ENCODE data around the gene PPP1R12C.

The PPP1R12C gene

DNA sequence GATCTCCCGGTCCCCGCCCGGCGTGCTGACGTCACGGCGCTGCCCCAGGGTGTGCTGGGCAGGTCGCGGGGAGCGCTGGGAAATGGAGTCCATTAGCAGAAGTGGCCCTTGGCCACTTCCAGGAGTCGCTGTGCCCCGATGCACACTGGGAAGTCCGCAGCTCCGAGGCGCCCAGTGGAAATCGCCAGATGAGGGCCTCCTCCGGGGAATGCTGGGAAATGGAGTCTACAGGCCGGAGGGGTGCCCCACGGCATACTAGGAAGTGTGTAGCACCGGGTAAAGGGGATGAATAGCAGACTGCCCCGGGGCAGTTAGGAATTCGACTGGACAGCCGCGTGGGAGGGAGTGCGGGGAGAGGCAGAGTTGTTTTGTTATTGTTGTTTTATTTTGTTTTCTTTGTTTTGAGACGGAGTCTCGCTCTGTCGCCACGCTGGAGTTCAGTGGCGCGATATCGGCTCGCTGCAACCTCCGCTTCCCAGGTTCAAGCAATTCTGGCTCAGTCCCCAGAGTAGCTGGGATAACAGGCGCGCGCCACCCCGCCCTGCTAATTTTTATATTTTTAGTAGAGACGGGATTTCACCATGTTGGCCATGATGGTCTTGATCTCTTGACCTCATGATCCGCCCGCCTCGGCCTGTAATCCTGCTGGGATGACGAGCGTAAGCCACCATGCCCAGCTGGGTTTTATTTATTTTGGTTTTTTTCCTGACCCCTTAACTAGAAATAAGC is 390 bp upstream of the PPP1R12C start:
- H3K79me2 ChIP-seq (ENCODE audit: low read length) = peaks cover 50% of the 10 kb centered on the region
- peak overlapping the region; percentile 77 for H3K9ac ChIP-seq (ENCODE audit: low read length)
- H3K36me3 ChIP-seq (replicated peaks; ENCODE audit: low read depth, low read length) = no peaks in the 10 kb centered on the region
- H3K27ac ChIP-seq (ENCODE audit: low read length) = 0 out of 2 replicates have a peak overlapping the region, but pooled peaks have one; percentile 0
- H4K20me1 ChIP-seq (ENCODE audit: insufficient read depth, low read length) = peaks cover 39% of the 10 kb centered on the region
- H3K4me1 ChIP-seq (ENCODE audit: low read length) = peaks cover 29% of the 10 kb centered on the region
- peak overlapping the region; percentile 80 for H3K4me3 ChIP-seq (ENCODE audit: low read length)
- H3K4me2 ChIP-seq (ENCODE audit: low read length) = peak overlapping the region; percentile 93
- peak overlapping the region; percentile 73 for H2AFZ ChIP-seq (ENCODE audit: low read depth, low read length)
- no peaks in the 10 kb centered on the region for H3K27me3 ChIP-seq (ENCODE audit: low read depth, low read length)
- no peaks in the 10 kb centered on the region for H3K9me3 ChIP-seq (ENCODE audit: insufficient read depth, low read length)
- no peak for TF ChIP-seq EZH2phosphoT487 (IDR thresholded peaks at IDR 0.05; ENCODE audit: low read depth)
- TF ChIP-seq, protein P1, sequence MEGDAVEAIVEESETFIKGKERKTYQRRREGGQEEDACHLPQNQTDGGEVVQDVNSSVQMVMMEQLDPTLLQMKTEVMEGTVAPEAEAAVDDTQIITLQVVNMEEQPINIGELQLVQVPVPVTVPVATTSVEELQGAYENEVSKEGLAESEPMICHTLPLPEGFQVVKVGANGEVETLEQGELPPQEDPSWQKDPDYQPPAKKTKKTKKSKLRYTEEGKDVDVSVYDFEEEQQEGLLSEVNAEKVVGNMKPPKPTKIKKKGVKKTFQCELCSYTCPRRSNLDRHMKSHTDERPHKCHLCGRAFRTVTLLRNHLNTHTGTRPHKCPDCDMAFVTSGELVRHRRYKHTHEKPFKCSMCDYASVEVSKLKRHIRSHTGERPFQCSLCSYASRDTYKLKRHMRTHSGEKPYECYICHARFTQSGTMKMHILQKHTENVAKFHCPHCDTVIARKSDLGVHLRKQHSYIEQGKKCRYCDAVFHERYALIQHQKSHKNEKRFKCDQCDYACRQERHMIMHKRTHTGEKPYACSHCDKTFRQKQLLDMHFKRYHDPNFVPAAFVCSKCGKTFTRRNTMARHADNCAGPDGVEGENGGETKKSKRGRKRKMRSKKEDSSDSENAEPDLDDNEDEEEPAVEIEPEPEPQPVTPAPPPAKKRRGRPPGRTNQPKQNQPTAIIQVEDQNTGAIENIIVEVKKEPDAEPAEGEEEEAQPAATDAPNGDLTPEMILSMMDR (IDR thresholded peaks at IDR 0.05; ENCODE audit: low read depth, low read length) = no peak

DNA sequence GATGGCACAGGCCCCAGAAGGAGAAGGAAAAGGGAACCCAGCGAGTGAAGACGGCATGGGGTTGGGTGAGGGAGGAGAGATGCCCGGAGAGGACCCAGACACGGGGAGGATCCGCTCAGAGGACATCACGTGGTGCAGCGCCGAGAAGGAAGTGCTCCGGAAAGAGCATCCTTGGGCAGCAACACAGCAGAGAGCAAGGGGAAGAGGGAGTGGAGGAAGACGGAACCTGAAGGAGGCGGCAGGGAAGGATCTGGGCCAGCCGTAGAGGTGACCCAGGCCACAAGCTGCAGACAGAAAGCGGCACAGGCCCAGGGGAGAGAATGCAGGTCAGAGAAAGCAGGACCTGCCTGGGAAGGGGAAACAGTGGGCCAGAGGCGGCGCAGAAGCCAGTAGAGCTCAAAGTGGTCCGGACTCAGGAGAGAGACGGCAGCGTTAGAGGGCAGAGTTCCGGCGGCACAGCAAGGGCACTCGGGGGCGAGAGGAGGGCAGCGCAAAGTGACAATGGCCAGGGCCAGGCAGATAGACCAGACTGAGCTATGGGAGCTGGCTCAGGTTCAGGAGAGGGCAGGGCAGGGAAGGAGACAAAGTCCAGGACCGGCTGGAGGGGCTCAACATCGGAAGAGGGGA is 1.1 kb downstream of the PPP1R12C start:
- peak overlapping the region; percentile 91 for H3K4me2 ChIP-seq (ENCODE audit: low read length)
- H3K4me1 ChIP-seq (ENCODE audit: low read length) = peaks cover 27% of the 10 kb centered on the region
- TF ChIP-seq, protein P1 (IDR thresholded peaks at IDR 0.05; ENCODE audit: low read depth, low read length) = no peak
- TF ChIP-seq EZH2phosphoT487 (IDR thresholded peaks at IDR 0.05; ENCODE audit: low read depth) = no peak
- H2AFZ ChIP-seq (ENCODE audit: low read depth, low read length) = no peak overlapping the region
- H3K4me3 ChIP-seq (ENCODE audit: low read length) = peak overlapping the region; percentile 94
- H3K79me2 ChIP-seq (ENCODE audit: low read length) = peaks cover 61% of the 10 kb centered on the region
- peak overlapping the region; percentile 31 for H3K27ac ChIP-seq (ENCODE audit: low read length)
- no peaks in the 10 kb centered on the region for H3K36me3 ChIP-seq (replicated peaks; ENCODE audit: low read depth, low read length)
- H3K9me3 ChIP-seq (ENCODE audit: insufficient read depth, low read length) = no peaks in the 10 kb centered on the region
- peak overlapping the region; percentile 89 for H3K9ac ChIP-seq (ENCODE audit: low read length)
- no peaks in the 10 kb centered on the region for H3K27me3 ChIP-seq (ENCODE audit: low read depth, low read length)
- H4K20me1 ChIP-seq (ENCODE audit: insufficient read depth, low read length) = peaks cover 51% of the 10 kb centered on the region

DNA sequence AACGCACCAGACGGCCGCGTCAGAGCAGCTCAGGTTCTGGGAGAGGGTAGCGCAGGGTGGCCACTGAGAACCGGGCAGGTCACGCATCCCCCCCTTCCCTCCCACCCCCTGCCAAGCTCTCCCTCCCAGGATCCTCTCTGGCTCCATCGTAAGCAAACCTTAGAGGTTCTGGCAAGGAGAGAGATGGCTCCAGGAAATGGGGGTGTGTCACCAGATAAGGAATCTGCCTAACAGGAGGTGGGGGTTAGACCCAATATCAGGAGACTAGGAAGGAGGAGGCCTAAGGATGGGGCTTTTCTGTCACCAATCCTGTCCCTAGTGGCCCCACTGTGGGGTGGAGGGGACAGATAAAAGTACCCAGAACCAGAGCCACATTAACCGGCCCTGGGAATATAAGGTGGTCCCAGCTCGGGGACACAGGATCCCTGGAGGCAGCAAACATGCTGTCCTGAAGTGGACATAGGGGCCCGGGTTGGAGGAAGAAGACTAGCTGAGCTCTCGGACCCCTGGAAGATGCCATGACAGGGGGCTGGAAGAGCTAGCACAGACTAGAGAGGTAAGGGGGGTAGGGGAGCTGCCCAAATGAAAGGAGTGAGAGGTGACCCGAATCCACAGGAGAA is 1.9 kb downstream of the PPP1R12C start:
- no peaks in the 10 kb centered on the region for H3K27me3 ChIP-seq (ENCODE audit: low read depth, low read length)
- no peak overlapping the region for H2AFZ ChIP-seq (ENCODE audit: low read depth, low read length)
- H3K36me3 ChIP-seq (replicated peaks; ENCODE audit: low read depth, low read length) = no peaks in the 10 kb centered on the region
- peaks cover 62% of the 10 kb centered on the region for H3K79me2 ChIP-seq (ENCODE audit: low read length)
- peak overlapping the region; percentile 89; the same call in 1 of the 2 replicates for H3K9ac ChIP-seq (ENCODE audit: low read length)
- peak overlapping the region; percentile 94 for H3K4me3 ChIP-seq (ENCODE audit: low read length)
- no peak overlapping the region for H3K27ac ChIP-seq (ENCODE audit: low read length)
- H4K20me1 ChIP-seq (ENCODE audit: insufficient read depth, low read length) = peaks cover 52% of the 10 kb centered on the region
- no peaks in the 10 kb centered on the region for H3K9me3 ChIP-seq (ENCODE audit: insufficient read depth, low read length)
- H3K4me2 ChIP-seq (ENCODE audit: low read length) = peak overlapping the region; percentile 91
- H3K4me1 ChIP-seq (ENCODE audit: low read length) = peaks cover 20% of the 10 kb centered on the region
- TF ChIP-seq, protein P1 (IDR thresholded peaks at IDR 0.05; ENCODE audit: low read depth, low read length) = no peak
- TF ChIP-seq EZH2phosphoT487 (IDR thresholded peaks at IDR 0.05; ENCODE audit: low read depth) = no peak

DNA sequence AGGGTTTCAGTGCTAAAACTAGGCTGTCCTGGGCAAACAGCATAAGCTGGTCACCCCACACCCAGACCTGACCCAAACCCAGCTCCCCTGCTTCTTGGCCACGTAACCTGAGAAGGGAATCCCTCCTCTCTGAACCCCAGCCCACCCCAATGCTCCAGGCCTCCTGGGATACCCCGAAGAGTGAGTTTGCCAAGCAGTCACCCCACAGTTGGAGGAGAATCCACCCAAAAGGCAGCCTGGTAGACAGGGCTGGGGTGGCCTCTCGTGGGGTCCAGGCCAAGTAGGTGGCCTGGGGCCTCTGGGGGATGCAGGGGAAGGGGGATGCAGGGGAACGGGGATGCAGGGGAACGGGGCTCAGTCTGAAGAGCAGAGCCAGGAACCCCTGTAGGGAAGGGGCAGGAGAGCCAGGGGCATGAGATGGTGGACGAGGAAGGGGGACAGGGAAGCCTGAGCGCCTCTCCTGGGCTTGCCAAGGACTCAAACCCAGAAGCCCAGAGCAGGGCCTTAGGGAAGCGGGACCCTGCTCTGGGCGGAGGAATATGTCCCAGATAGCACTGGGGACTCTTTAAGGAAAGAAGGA is 2.8 kb downstream of the PPP1R12C start:
- H3K9me3 ChIP-seq (ENCODE audit: insufficient read depth, low read length) = no peaks in the 10 kb centered on the region
- H3K4me2 ChIP-seq (ENCODE audit: low read length) = no peak overlapping the region
- H3K9ac ChIP-seq (ENCODE audit: low read length) = no peak overlapping the region

More for the DNA sequence above, 2.8 kb downstream of the PPP1R12C start:
- Histone ChIP-seq H3K4me1 (ENCODE audit: low read length) (peaks cover 20% of the 10 kb centered on the region), H4K20me1 (ENCODE audit: insufficient read depth, low read length) (peaks cover 52% of the 10 kb centered on the region), H2AFZ (ENCODE audit: low read depth, low read length) (no peak overlapping the region), H3K27me3 (ENCODE audit: low read depth, low read length) (no peaks in the 10 kb centered on the region), H3K27ac (ENCODE audit: low read length) (no peak overlapping the region), H3K79me2 (ENCODE audit: low read length) (peaks cover 62% of the 10 kb centered on the region), H3K36me3 (replicated peaks; ENCODE audit: low read depth, low read length) (no peaks in the 10 kb centered on the region), H3K4me3 (ENCODE audit: low read length) (no peak overlapping the region)
- TF ChIP-seq, protein P1 (IDR thresholded peaks at IDR 0.05; ENCODE audit: low read depth, low read length) = no peak
- TF ChIP-seq EZH2phosphoT487 (IDR thresholded peaks at IDR 0.05; ENCODE audit: low read depth) = no peak

Data from OCI-LY3 (cell line).